Smooth muscle cell (in vitro differentiated cells): Measurements from ENCODE around the gene SMTNL2. TPM values are rescaled to one million over a fixed set of nuclear protein-coding genes. Genes with fewer than 3 reads are reported as not detected.
A peak's percentile ranks its signal among the peaks of the same experiment; 100 is the strongest.

ENCODE experiments used
- DNase-seq: peaks from one replicate; lab custom pipeline; 2025; ENCODE audit not compliant: unreplicated experiment; lab: John Stamatoyannopoulos, UW
- H2AFZ ChIP-seq: fragments of 200-600 bp; sonication (generic); 2 replicates; pipeline ENCODE4 v1.6.0; 2016; ENCODE audit warnings: antibody characterized with exemption, low read depth, mild to moderate bottlenecking
- H3F3A ChIP-seq: fragments of 200-600 bp; sonication (generic); 2 replicates; pipeline ENCODE4 v1.6.0; 2017; ENCODE audit warnings: antibody characterized with exemption, low read depth
- H3K27ac ChIP-seq: fragments of 200-600 bp; sonication (generic); 2 replicates; pipeline ENCODE4 v1.5.1; 2016; ENCODE audit warnings: low read depth, mild to moderate bottlenecking
- H3K27me3 ChIP-seq: fragments of 200-600 bp; sonication (generic); 2 replicates; pipeline ENCODE4 v1.6.1; 2016; ENCODE audit warnings: low read depth, mild to moderate bottlenecking
- H3K36me3 ChIP-seq: fragments of 200-600 bp; sonication (generic); 2 replicates; pipeline ENCODE4 v1.5.1; 2016; ENCODE audit warnings: low read depth
- H3K4me1 ChIP-seq: fragments of 200-600 bp; sonication (generic); 2 replicates; pipeline ENCODE4 v1.5.1; 2016; ENCODE audit warnings: low read depth
- H3K4me2 ChIP-seq: fragments of 200-600 bp; sonication (generic); 2 replicates; pipeline ENCODE4 v1.6.0; 2016; ENCODE audit warnings: mild to moderate bottlenecking
- H3K4me3 ChIP-seq: fragments of 200-600 bp; sonication (generic); 2 replicates; pipeline ENCODE4 v1.5.1; 2016; ENCODE audit warnings: mild to moderate bottlenecking
- H3K79me2 ChIP-seq: fragments of 200-600 bp; sonication (generic); 2 replicates; pipeline ENCODE4 v1.6.0; 2016; ENCODE audit warnings: low read depth, mild to moderate bottlenecking
- H3K9ac ChIP-seq: fragments of 200-600 bp; sonication (generic); 2 replicates; pipeline ENCODE4 v1.6.0; 2016; ENCODE audit warnings: low read depth
- H3K9me3 ChIP-seq: fragments of 200-600 bp; sonication (generic); replicated peaks from 2 replicates; pipeline ENCODE4 v1.5.1; 2016; ENCODE audit warnings: low read depth
- H4K20me1 ChIP-seq: fragments of 200-600 bp; sonication (generic); 2 replicates; pipeline ENCODE4 v1.6.0; 2016; ENCODE audit warnings: low read depth
- CTCF ChIP-seq: fragments of 200-600 bp; sonication (generic); IDR thresholded peaks from 2 replicates; pipeline ENCODE4 v1.5.1; 2017; ENCODE audit warnings: borderline replicate concordance, mild to moderate bottlenecking, antibody characterized with exemption; ENCODE audit not compliant: insufficient read depth, poor library complexity, severe bottlenecking
- WGBS: methylation state at CpG from one replicate; pipeline ENCODE4 v1.1.7; 2016; ENCODE audit warnings: low lambda C conversion rate; 5-methylcytosine and 5-hydroxymethylcytosine counted together
- polyA plus RNA-seq: library from polyadenylated mRNA; unstranded; fragments of >200 nt; fragmentation: Nextera tagmentation; extraction: Ambion mirVana; gene quantifications from 2 replicates; pipeline ENCODE4 v1.2.1, GENCODE V29; 2016
- total RNA-seq: library from RNA; depleted of rRNA; stranded (reverse); fragments of >200 nt; gene quantifications from 2 replicates; pipeline ENCODE4 v1.2.3, GENCODE V29; 2014

The SMTNL2 gene
- total and polyA plus RNA-seq, 2 experiments from 2014 or later = 5.1 to 8.3 TPM

GRCh38 chr17:4565209-4566141 lies 18.9 kb upstream of the SMTNL2 start:
- no peaks in the 10 kb centered on the region for H3K36me3 ChIP-seq
- H2AFZ ChIP-seq = no peak overlapping the region
- H4K20me1 ChIP-seq = no peaks in the 10 kb centered on the region
- TF ChIP-seq CTCF = peak; percentile 79
- 39% methylated on average over 16 of the region's 16 CpGs for WGBS
- H3K9me3 ChIP-seq = no peaks in the 10 kb centered on the region
- no peaks in the 10 kb centered on the region for H3F3A ChIP-seq
- no peaks in the 10 kb centered on the region for H3K79me2 ChIP-seq
- no peak overlapping the region for H3K4me3 ChIP-seq
- H3K4me2 ChIP-seq = peak overlapping the region; percentile 63
- no peaks in the 10 kb centered on the region for H3K4me1 ChIP-seq
- H3K27me3 ChIP-seq = no peaks in the 10 kb centered on the region
- DNase-seq = no peak
- H3K27ac ChIP-seq = no peak overlapping the region
- H3K9ac ChIP-seq = no peak overlapping the region

- Histone ChIP-seq H3K79me2 (no peaks in the 10 kb centered on the region), H3K27ac (no peak overlapping the region), H3K4me3 (no peak overlapping the region), H4K20me1 (no peaks in the 10 kb centered on the region), H3F3A (no peaks in the 10 kb centered on the region), H3K9ac (no peak overlapping the region), H3K9me3 (no peaks in the 10 kb centered on the region), H3K36me3 (no peaks in the 10 kb centered on the region), H3K27me3 (no peaks in the 10 kb centered on the region), H2AFZ (no peak overlapping the region), H3K4me2 (no peak overlapping the region), H3K4me1 (no peaks in the 10 kb centered on the region)
- 14% methylated on average over 5 of the region's 5 CpGs for whole genome bisulfite sequencing
- no peak for DNase-seq
- peak; percentile 74 for TF ChIP-seq CTCF
Measured at GRCh38 chr17:4566785-4567184, 17.5 kb upstream of the SMTNL2 start.

GRCh38 chr17:4569591-4569990 lies 14.7 kb upstream of the SMTNL2 start:
- 50% methylated on average over 1 of the region's 1 CpG for WGBS
- Histone ChIP-seq H3K4me3 (no peak overlapping the region), H4K20me1 (no peaks in the 10 kb centered on the region), H3K4me2 (no peak overlapping the region), H2AFZ (no peak overlapping the region), H3F3A (peaks cover 6% of the 10 kb centered on the region), H3K27ac (no peak overlapping the region), H3K4me1 (no peaks in the 10 kb centered on the region), H3K9me3 (no peaks in the 10 kb centered on the region), H3K79me2 (no peaks in the 10 kb centered on the region), H3K9ac (no peak overlapping the region), H3K27me3 (no peaks in the 10 kb centered on the region), H3K36me3 (no peaks in the 10 kb centered on the region)
- no peak for TF ChIP-seq CTCF
- DNase-seq = no peak
